HepG2 (cell line): ENCODE data around the gene NSFL1C. TPM values are rescaled to one million over a fixed set of nuclear protein-coding genes. Genes with fewer than 3 reads are reported as not detected.

Source experiments
- AKNA ChIP-seq: sonication (generic); formaldehyde crosslinking; IDR thresholded peaks from 2 replicates; pipeline ENCODE4 v1.4.0; 2020; ENCODE audit warnings: missing genetic modification reagents, borderline replicate concordance
- BORCS8-MEF2B ChIP-seq: sonication (generic); formaldehyde crosslinking; IDR thresholded peaks from 2 replicates; pipeline ENCODE4 v1.8.0; 2022; ENCODE audit warnings: mild to moderate bottlenecking, missing genetic modification reagents
- ETV5 ChIP-seq: IDR thresholded peaks from 2 replicates; pipeline ENCODE4 v1.6.1; 2018; ENCODE audit warnings: missing biosample characterization, missing genetic modification reagents, inconsistent platforms, borderline replicate concordance
- FOXA1 ChIP-seq, 2 experiments: fragments of 450-650 bp in 1 of 2; sonication (generic) in 1 of 2; formaldehyde crosslinking in 1 of 2; IDR thresholded peaks; 2 replicates each; pipeline versions ENCODE4 v1.4.0 to v1.6.1; 2016 to 2020; ENCODE audit warnings: missing genetic modification reagents in 1 of 2
- FOXK2 ChIP-seq: fragments of 450-650 bp; IDR thresholded peaks from 2 replicates; pipeline ENCODE4 v1.6.1; 2016
- HNF4A ChIP-seq: sonication (generic); formaldehyde crosslinking; IDR thresholded peaks from 2 replicates; pipeline ENCODE4 v1.4.0; 2020; ENCODE audit warnings: missing genetic modification reagents
- HOMEZ ChIP-seq: IDR thresholded peaks from 2 replicates; pipeline ENCODE4 v1.6.1; 2016; ENCODE audit warnings: low read depth
- MTERF4 ChIP-seq: sonication (generic); formaldehyde crosslinking; IDR thresholded peaks from 2 replicates; pipeline ENCODE4 v1.8.0; 2023; ENCODE audit warnings: mild to moderate bottlenecking, missing genetic modification reagents
- POGK ChIP-seq: sonication (generic); formaldehyde crosslinking; conservative IDR thresholded peaks from 2 replicates; pipeline ENCODE4 v1.8.0; 2022; ENCODE audit warnings: mild to moderate bottlenecking, moderate library complexity, missing genetic modification reagents
- SNRNP70 ChIP-seq: fragments of 200-400 bp; formaldehyde crosslinking; IDR thresholded peaks from 2 replicates; pipeline ENCODE4 v1.6.1; 2017; ENCODE audit warnings: mild to moderate bottlenecking, low read depth, low read length, moderate library complexity
- SP140L ChIP-seq: sonication (generic); formaldehyde crosslinking; IDR thresholded peaks from 2 replicates; pipeline ENCODE4 v1.4.0; 2020; ENCODE audit warnings: missing genetic modification reagents, borderline replicate concordance
- TP53 ChIP-seq: sonication (generic); formaldehyde crosslinking; conservative IDR thresholded peaks from 2 replicates; pipeline ENCODE4 v1.4.0; 2020; ENCODE audit warnings: missing genetic modification reagents
- U2AF2 ChIP-seq: fragments of 200-400 bp; formaldehyde crosslinking; IDR thresholded peaks from 2 replicates; pipeline ENCODE4 v1.6.1; 2017; ENCODE audit warnings: low read depth, mild to moderate bottlenecking, low read length
- ZFP41 ChIP-seq: sonication (generic); formaldehyde crosslinking; IDR thresholded peaks from 2 replicates; pipeline ENCODE4 v1.4.0; 2020; ENCODE audit warnings: mild to moderate bottlenecking, missing genetic modification reagents, borderline replicate concordance
- ZFX ChIP-seq: sonication (generic); formaldehyde crosslinking; IDR thresholded peaks from 2 replicates; pipeline ENCODE4 v1.4.0; 2020; ENCODE audit warnings: mild to moderate bottlenecking, low read depth, missing genetic modification reagents, moderate library complexity
- ZNF253 ChIP-seq: sonication (generic); formaldehyde crosslinking; IDR thresholded peaks from 2 replicates; pipeline ENCODE4 v1.8.0; 2022; ENCODE audit warnings: mild to moderate bottlenecking, missing genetic modification reagents, borderline replicate concordance
- ZNF362 ChIP-seq: sonication (generic); formaldehyde crosslinking; IDR thresholded peaks from 2 replicates; pipeline ENCODE4 v1.4.0; 2020; ENCODE audit warnings: missing genetic modification reagents, mild to moderate bottlenecking, borderline replicate concordance
- ZNF460 ChIP-seq: sonication (generic); formaldehyde crosslinking; IDR thresholded peaks from 2 replicates; pipeline ENCODE4 v1.5.1; 2020; ENCODE audit warnings: missing genetic modification reagents, mild to moderate bottlenecking, borderline replicate concordance
- polyA plus RNA-seq, 8 experiments: library from polyadenylated mRNA; depleted of rRNA in 3 of 8; stranded (reverse) in 7 of 8; unstranded in 1 of 8; fragments of >200 nt; fragmentation: Illumina TruSeq in 4 of 8; extraction: Trizol in 4 of 8; gene quantifications; 2 replicates each; pipeline versions ENCODE4 v1.2.1 to v1.2.3, GENCODE V29; 2011 to 2016; ENCODE audit warnings: low read depth in 4 of 8, missing spikeins in 1 of 8, mixed read lengths in 1 of 8; ENCODE audit not compliant: insufficient read depth in 1 of 8
- total RNA-seq, 5 experiments: library from RNA; depleted of rRNA; stranded (reverse); fragments of >200 nt; fragmentation: Illumina TruSeq; extraction: Trizol; gene quantifications; 2 replicates each; pipeline ENCODE4 v1.2.3, GENCODE V29; 2016; ENCODE audit warnings: low read depth in 1 of 5

The NSFL1C gene
- total and polyA plus RNA-seq, 2 of the 13 experiments (the other 11 are each of a cell fraction or from before 2014, with no cell fraction given) = 22.9 to 62.7 TPM

GRCh38 chr20:1437235-1437904, 29.3 kb downstream of the NSFL1C start (continued):
- TF ChIP-seq POGK (0 out of 2 replicates have a peak, but pooled peaks have one; percentile 38), SP140L (CRISPR knock-in tag) (no peak), U2AF2 (no peak), ZNF253 (CRISPR knock-in tag) (no peak), ETV5 (CRISPR knock-in tag) (no peak), HOMEZ (CRISPR knock-in tag) (no peak), BORCS8-MEF2B (peak; percentile 55), FOXK2 (0 out of 2 replicates have a peak, but pooled peaks have one; percentile 35), MTERF4 (CRISPR knock-in tag) (peak; percentile 51; the same call in 1 of the 2 replicates), TP53 (CRISPR knock-in tag) (0 out of 2 replicates have a peak, but pooled peaks have one; percentile 49), FOXA1 (IDR thresholded peaks at IDR 0.05) (no peak), FOXA1 (CRISPR knock-in tag; IDR thresholded peaks at IDR 0.05) (peak; percentile 81), ZNF362 (CRISPR knock-in tag) (no peak), AKNA (CRISPR knock-in tag) (no peak), HNF4A (CRISPR knock-in tag) (no peak), SNRNP70 (no peak), ZFX (CRISPR knock-in tag) (0 out of 2 replicates have a peak, but pooled peaks have one; percentile 23), ZFP41 (no peak), ZNF460 (CRISPR knock-in tag) (no peak; the same call in 1 of the 2 replicates)
